ENCODE measurements around the gene CACNA1C. TPM values are rescaled to one million over a fixed set of nuclear protein-coding genes. Genes with fewer than 3 reads are reported as not detected.
A peak's percentile ranks its signal among the peaks of the same experiment; 100 is the strongest.
"Not testable (repeated sequence)": the region's sequence is repeated elsewhere in the genome, so short reads cannot be mapped to it uniquely, and the experiment has no call there.

CACNA1C gene
- polyA plus RNA-seq, 4 donors: 0.67 to 2.5 (median 2.0) TPM

- peak; percentile 100 for FAIRE-seq
These were observed 202.9 kb downstream of the CACNA1C start for GRCh38 chr12:2255731-2256130.

DNA sequence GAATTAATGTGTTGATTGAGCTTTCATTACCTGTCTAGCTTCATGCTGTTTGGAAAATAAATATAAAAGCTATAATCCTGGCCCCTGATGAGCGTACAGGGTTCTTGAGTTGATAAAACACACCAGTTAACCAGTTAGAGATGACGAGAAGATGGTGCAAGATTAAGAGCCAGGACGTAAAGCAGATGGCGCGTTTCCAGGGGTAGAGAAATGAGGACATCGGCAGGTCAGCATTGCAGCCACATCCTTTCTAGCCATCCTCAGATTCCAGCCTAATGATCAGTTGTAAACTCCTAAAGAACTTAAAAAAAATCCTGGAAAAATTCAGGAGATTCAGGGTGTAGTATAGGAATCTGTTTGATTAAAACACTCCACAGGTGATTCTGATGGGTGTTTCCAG is 203.7 kb downstream of the CACNA1C start:
- Histone ChIP-seq H3K9me3 (ENCODE audit: control insufficient read depth in 2 of 2, insufficient read depth in 1 of 2, low read depth in 1 of 2, low read length in 1 of 2) (peaks cover 0 to 2% of the 10 kb centered on the region in 2 donors), H3K27ac (ENCODE audit: low read depth in 1 of 3, low read length in 2 of 3) (peak overlapping the region in 1 of 3 donors; percentile 15), H3K4me3 (ENCODE audit: low read depth in 1 of 3, low read length in 3 of 3) (no peak overlapping the region), H3K4me1 (ENCODE audit: control insufficient read depth in 3 of 3, insufficient read depth in 2 of 3, low read depth in 1 of 3, low read length in 2 of 3) (no peaks in the 10 kb centered on the region), H3K36me3 (ENCODE audit: control insufficient read depth in 3 of 3, insufficient read depth in 2 of 3, low read depth in 1 of 3, low read length in 3 of 3) (no peaks in the 10 kb centered on the region), H3K27me3 (ENCODE audit: control insufficient read depth in 3 of 3, insufficient read depth in 3 of 3, low read length in 3 of 3) (no peaks in the 10 kb centered on the region)
- FAIRE-seq: no peak
- DNase-seq: no peak
- 78 to 86% (median 82%) methylated on average over 6 of the region's 6 CpGs for WGBS, 3 donors

More at GRCh38 chr12:2255731-2256130, 202.9 kb downstream of the CACNA1C start:
- H3K27me3 ChIP-seq (ENCODE audit: control insufficient read depth in 3 of 3, insufficient read depth in 3 of 3, low read length in 3 of 3); H3K4me1 ChIP-seq (ENCODE audit: control insufficient read depth in 3 of 3, insufficient read depth in 2 of 3, low read depth in 1 of 3, low read length in 2 of 3); H3K9me3 ChIP-seq (ENCODE audit: control insufficient read depth in 2 of 2, insufficient read depth in 1 of 2, low read depth in 1 of 2, low read length in 1 of 2); H3K27ac ChIP-seq (ENCODE audit: low read depth in 1 of 3, low read length in 2 of 3); H3K4me3 ChIP-seq (ENCODE audit: low read depth in 1 of 3, low read length in 3 of 3); H3K36me3 ChIP-seq (ENCODE audit: control insufficient read depth in 3 of 3, insufficient read depth in 2 of 3, low read depth in 1 of 3, low read length in 3 of 3): not testable (repeated sequence)
- 71 to 80% (median 78%) methylated on average over 9 of the region's 9 CpGs for WGBS, 3 donors
- peak in 1 of 2 donors; percentile 42 for DNase-seq

- Histone ChIP-seq H3K9me3 (ENCODE audit: control insufficient read depth in 2 of 2, insufficient read depth in 1 of 2, low read depth in 1 of 2, low read length in 1 of 2) (peaks cover 0 to 2% of the 10 kb centered on the region in 2 donors), H3K27ac (ENCODE audit: low read depth in 1 of 3, low read length in 2 of 3) (no peak overlapping the region), H3K4me3 (ENCODE audit: low read depth in 1 of 3, low read length in 3 of 3) (no peak overlapping the region), H3K4me1 (ENCODE audit: control insufficient read depth in 3 of 3, insufficient read depth in 2 of 3, low read depth in 1 of 3, low read length in 2 of 3) (no peaks in the 10 kb centered on the region), H3K27me3 (ENCODE audit: control insufficient read depth in 3 of 3, insufficient read depth in 3 of 3, low read length in 3 of 3) (no peaks in the 10 kb centered on the region), H3K36me3 (ENCODE audit: control insufficient read depth in 3 of 3, insufficient read depth in 2 of 3, low read depth in 1 of 3, low read length in 3 of 3) (no peaks in the 10 kb centered on the region)
- FAIRE-seq: no peak
- WGBS, 3 donors: 76 to 80% (median 80%) methylated on average over 7 of the region's 7 CpGs
- no peak for DNase-seq
These were observed 204.1 kb downstream of the CACNA1C start for GRCh38 chr12:2256915-2257314.

DNA sequence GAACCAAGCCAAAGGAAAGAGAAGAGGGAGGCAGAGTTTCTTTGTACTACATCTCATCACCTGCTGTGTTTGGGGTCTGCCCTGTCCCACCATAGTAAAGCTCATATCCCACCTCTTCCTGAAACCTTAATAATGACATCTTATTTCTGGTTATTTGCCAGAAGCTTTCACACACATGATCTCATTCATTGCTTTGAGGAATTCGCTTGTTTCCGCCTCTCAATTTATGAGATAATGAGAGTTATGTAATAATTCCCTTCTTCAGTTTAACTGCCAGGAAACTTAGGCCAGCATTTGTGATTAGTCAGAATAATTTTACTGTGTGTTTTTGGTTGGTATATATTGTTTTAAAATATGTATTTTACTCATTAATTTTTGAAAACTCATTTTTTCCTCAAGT is 205.2 kb downstream of the CACNA1C start:
- FAIRE-seq: no peak
- DNase-seq: no peak
- 25 to 52% (median 40%) methylated on average over 2 of the region's 2 CpGs for WGBS, 3 donors
- Histone ChIP-seq H3K27ac (ENCODE audit: low read depth in 1 of 3, low read length in 2 of 3) (no peak overlapping the region), H3K9me3 (ENCODE audit: control insufficient read depth in 2 of 2, insufficient read depth in 1 of 2, low read depth in 1 of 2, low read length in 1 of 2) (peaks cover 0 to 2% of the 10 kb centered on the region in 2 donors), H3K36me3 (ENCODE audit: control insufficient read depth in 3 of 3, insufficient read depth in 2 of 3, low read depth in 1 of 3, low read length in 3 of 3) (no peaks in the 10 kb centered on the region), H3K4me1 (ENCODE audit: control insufficient read depth in 3 of 3, insufficient read depth in 2 of 3, low read depth in 1 of 3, low read length in 2 of 3) (no peaks in the 10 kb centered on the region), H3K4me3 (ENCODE audit: low read depth in 1 of 3, low read length in 3 of 3) (no peak overlapping the region), H3K27me3 (ENCODE audit: control insufficient read depth in 3 of 3, insufficient read depth in 3 of 3, low read length in 3 of 3) (no peaks in the 10 kb centered on the region)

- DNase-seq (no peak), FAIRE-seq (no peak)
- Histone ChIP-seq H3K27ac (ENCODE audit: low read depth in 1 of 3, low read length in 2 of 3) (no peak overlapping the region), H3K36me3 (ENCODE audit: control insufficient read depth in 3 of 3, insufficient read depth in 2 of 3, low read depth in 1 of 3, low read length in 3 of 3) (no peaks in the 10 kb centered on the region), H3K9me3 (ENCODE audit: control insufficient read depth in 2 of 2, insufficient read depth in 1 of 2, low read depth in 1 of 2, low read length in 1 of 2) (peaks cover 0 to 2% of the 10 kb centered on the region in 2 donors), H3K4me1 (ENCODE audit: control insufficient read depth in 3 of 3, insufficient read depth in 2 of 3, low read depth in 1 of 3, low read length in 2 of 3) (no peaks in the 10 kb centered on the region), H3K27me3 (ENCODE audit: control insufficient read depth in 3 of 3, insufficient read depth in 3 of 3, low read length in 3 of 3) (no peaks in the 10 kb centered on the region), H3K4me3 (ENCODE audit: low read depth in 1 of 3, low read length in 3 of 3) (no peak overlapping the region)
- WGBS, 3 donors: 32 to 59% (median 39%) methylated on average over 4 of the region's 4 CpGs
These were observed 206.6 kb downstream of the CACNA1C start for GRCh38 chr12:2259369-2259768.

GRCh38 chr12:2260441-2260840 is 207.7 kb downstream of the CACNA1C start:
- FAIRE-seq (no peak), DNase-seq (peak in 1 of 2 donors; percentile 54)
- Histone ChIP-seq H3K4me1 (ENCODE audit: control insufficient read depth in 3 of 3, insufficient read depth in 2 of 3, low read depth in 1 of 3, low read length in 2 of 3) (no peaks in the 10 kb centered on the region), H3K27ac (ENCODE audit: low read depth in 1 of 3, low read length in 2 of 3) (no peak overlapping the region), H3K4me3 (ENCODE audit: low read depth in 1 of 3, low read length in 3 of 3) (no peak overlapping the region), H3K9me3 (ENCODE audit: control insufficient read depth in 2 of 2, insufficient read depth in 1 of 2, low read depth in 1 of 2, low read length in 1 of 2) (peaks cover 0 to 2% of the 10 kb centered on the region in 2 donors), H3K27me3 (ENCODE audit: control insufficient read depth in 3 of 3, insufficient read depth in 3 of 3, low read length in 3 of 3) (no peaks in the 10 kb centered on the region), H3K36me3 (ENCODE audit: control insufficient read depth in 3 of 3, insufficient read depth in 2 of 3, low read depth in 1 of 3, low read length in 3 of 3) (no peaks in the 10 kb centered on the region)
- 85 to 95% (median 85%) methylated on average over 3 of the region's 3 CpGs for WGBS, 3 donors

- H3K9me3 ChIP-seq (ENCODE audit: control insufficient read depth in 2 of 2, insufficient read depth in 1 of 2, low read depth in 1 of 2, low read length in 1 of 2): no peaks in the 10 kb centered on the region
- H3K4me1 ChIP-seq (ENCODE audit: control insufficient read depth in 3 of 3, insufficient read depth in 2 of 3, low read depth in 1 of 3, low read length in 2 of 3): peaks cover 0 to 7% (median 0%) of the 10 kb centered on the region in 3 donors
- DNase-seq: no peak
- no peaks in the 10 kb centered on the region for H3K27me3 ChIP-seq (ENCODE audit: control insufficient read depth in 3 of 3, insufficient read depth in 3 of 3, low read length in 3 of 3)
- H3K27ac ChIP-seq (ENCODE audit: low read depth in 1 of 3, low read length in 2 of 3): no peak overlapping the region
- H3K36me3 ChIP-seq (ENCODE audit: control insufficient read depth in 3 of 3, insufficient read depth in 2 of 3, low read depth in 1 of 3, low read length in 3 of 3): no peaks in the 10 kb centered on the region
- WGBS, 3 donors: 73 to 88% (median 86%) methylated on average over 1 of the region's 1 CpG
- H3K4me3 ChIP-seq (ENCODE audit: low read depth in 1 of 3, low read length in 3 of 3): no peak overlapping the region
- FAIRE-seq: no peak
These were observed 208.9 kb downstream of the CACNA1C start for GRCh38 chr12:2261708-2262107.

- no peaks in the 10 kb centered on the region for H3K27me3 ChIP-seq (ENCODE audit: control insufficient read depth in 3 of 3, insufficient read depth in 3 of 3, low read length in 3 of 3)
- H3K27ac ChIP-seq (ENCODE audit: low read depth in 1 of 3, low read length in 2 of 3): no peak overlapping the region
- DNase-seq: no peak
- WGBS, 3 donors: 86 to 98% (median 96%) methylated on average over 2 of the region's 2 CpGs
- no peak for FAIRE-seq
- H3K4me3 ChIP-seq (ENCODE audit: low read depth in 1 of 3, low read length in 3 of 3): no peak overlapping the region
- H3K9me3 ChIP-seq (ENCODE audit: control insufficient read depth in 2 of 2, insufficient read depth in 1 of 2, low read depth in 1 of 2, low read length in 1 of 2): no peaks in the 10 kb centered on the region
- peaks cover 0 to 13% (median 0%) of the 10 kb centered on the region in 3 donors for H3K4me1 ChIP-seq (ENCODE audit: control insufficient read depth in 3 of 3, insufficient read depth in 2 of 3, low read depth in 1 of 3, low read length in 2 of 3)
- H3K36me3 ChIP-seq (ENCODE audit: control insufficient read depth in 3 of 3, insufficient read depth in 2 of 3, low read depth in 1 of 3, low read length in 3 of 3): no peaks in the 10 kb centered on the region
These were observed 209.7 kb downstream of the CACNA1C start for GRCh38 chr12:2262449-2262848.

- WGBS, 3 donors: 81 to 90% (median 87%) methylated on average over 4 of the region's 4 CpGs
- no peak overlapping the region for H3K27ac ChIP-seq (ENCODE audit: low read depth in 1 of 3, low read length in 2 of 3)
- FAIRE-seq (no peak), DNase-seq (no peak)
- H3K27me3 ChIP-seq (ENCODE audit: control insufficient read depth in 3 of 3, insufficient read depth in 3 of 3, low read length in 3 of 3): no peaks in the 10 kb centered on the region
- no peak overlapping the region for H3K4me3 ChIP-seq (ENCODE audit: low read depth in 1 of 3, low read length in 3 of 3)
- H3K4me1 ChIP-seq (ENCODE audit: control insufficient read depth in 3 of 3, insufficient read depth in 2 of 3, low read depth in 1 of 3, low read length in 2 of 3): peaks cover 0 to 23% (median 0%) of the 10 kb centered on the region in 3 donors
- H3K36me3 ChIP-seq (ENCODE audit: control insufficient read depth in 3 of 3, insufficient read depth in 2 of 3, low read depth in 1 of 3, low read length in 3 of 3): no peaks in the 10 kb centered on the region
- no peaks in the 10 kb centered on the region for H3K9me3 ChIP-seq (ENCODE audit: control insufficient read depth in 2 of 2, insufficient read depth in 1 of 2, low read depth in 1 of 2, low read length in 1 of 2)
These were observed 211.1 kb downstream of the CACNA1C start for GRCh38 chr12:2263901-2264300.
